HepG2 (cell line): ENCODE measurements around the gene NIPSNAP3A.

Experiments used
- NFIC ChIP-seq: IDR thresholded peaks from 2 replicates; pipeline ENCODE4 v1.6.1; 2012; ENCODE audit warnings: mild to moderate bottlenecking, low read length, inconsistent platforms
- PBX3 ChIP-seq: sonication (generic); formaldehyde crosslinking; IDR thresholded peaks from 2 replicates; pipeline ENCODE4 v1.8.1; 2023; ENCODE audit warnings: missing genetic modification reagents, inconsistent platforms, borderline replicate concordance

GRCh38 chr9:104711604-104712003 lies 35.9 kb upstream of the NIPSNAP3A start:
- no peak for TF ChIP-seq PBX3 (CRISPR knock-in tag)
- TF ChIP-seq NFIC, result no peak
